Caco-2 (cell line): ENCODE measurements around the gene EPHA1. TPM values are rescaled to one million over a fixed set of nuclear protein-coding genes. Genes with fewer than 3 reads are reported as not detected.

Experiments
- BruUV-seq: library from RNA; stranded (reverse); fragments of 400-500 nt; replicated peaks from 2 replicates; lab custom pipeline; 2021; lab: Mats Ljungman, UMichigan
- CTCF ChIA-PET: fragments of 300-600 bp; sonication (Branson Sonifier 250); formaldehyde crosslinking; loops from one replicate; lab custom pipeline; 2022; ENCODE audit warnings: antibody characterized with exemption; lab: Charles Lee
- POLR2A ChIA-PET: fragments of 300-600 bp; sonication (Branson Sonifier 250); formaldehyde crosslinking; loops from one replicate; lab custom pipeline; 2022; ENCODE audit warnings: antibody characterized with exemption; lab: Charles Lee
- DNase-seq, 2 experiments: peaks; one replicate each; pipeline versions ENCODE4 v3.0.0 to v3.0.0-alpha.2; 2020 to 2022
- H3K27me3 ChIP-seq: replicated peaks from 2 replicates; pipeline ENCODE4 v1.6.0; 2011; ENCODE audit warnings: low read length; ENCODE audit not compliant: control insufficient read depth, insufficient read depth
- H3K36me3 ChIP-seq: 2 replicates; pipeline ENCODE4 v1.5.1; 2011; ENCODE audit warnings: low read length; ENCODE audit not compliant: control insufficient read depth, insufficient read depth
- H3K4me1 ChIP-seq: fragments of 250-450 bp; sonication (Bioruptor Pico); 2 replicates; pipeline ENCODE4 v1.5.1; 2020; ENCODE audit warnings: mild to moderate bottlenecking
- H3K4me3 ChIP-seq: 2 replicates; pipeline ENCODE4 v1.5.1; 2011; ENCODE audit warnings: low read depth, mild to moderate bottlenecking, control low read depth, low read length
- H3K9me3 ChIP-seq: fragments of 250-450 bp; sonication (Bioruptor Pico); 2 replicates; pipeline ENCODE4 v1.5.1; 2020; ENCODE audit warnings: mild to moderate bottlenecking, moderate library complexity
- H3K27ac Mint-ChIP-seq: one replicate; pipeline ENCODE4 v1.8.0; 2022; ENCODE audit warnings: mixed read lengths; ENCODE audit not compliant: unreplicated experiment
- H3K27me3 Mint-ChIP-seq: one replicate; pipeline ENCODE4 v1.8.0; 2022; ENCODE audit warnings: mixed read lengths; ENCODE audit not compliant: insufficient read depth, unreplicated experiment
- H3K36me3 Mint-ChIP-seq: one replicate; pipeline ENCODE4 v1.8.0; 2022; ENCODE audit warnings: mild to moderate bottlenecking, mixed read lengths; ENCODE audit not compliant: insufficient read depth, unreplicated experiment
- H3K4me1 Mint-ChIP-seq: one replicate; pipeline ENCODE4 v1.8.0; 2022; ENCODE audit warnings: low read depth, mixed read lengths; ENCODE audit not compliant: unreplicated experiment
- H3K4me3 Mint-ChIP-seq: one replicate; pipeline ENCODE4 v1.8.0; 2022; ENCODE audit warnings: mild to moderate bottlenecking, moderate library complexity, mixed read lengths; ENCODE audit not compliant: unreplicated experiment
- H3K9me3 Mint-ChIP-seq: one replicate; pipeline ENCODE4 v1.8.0; 2022; ENCODE audit warnings: mixed read lengths; ENCODE audit not compliant: unreplicated experiment
- intact Hi-C: fragments of 100-400 bp; cut with micrococcal nuclease; formaldehyde crosslinking; loops from one replicate; pipeline ENCODE4 v1.10.0; 2022; ENCODE audit not compliant: unreplicated experiment
- total RNA-seq: library from RNA; stranded (reverse); gene quantifications from 2 replicates; pipeline ENCODE4 v1.2.3, GENCODE V29; 2022
- TF ChIP-seq, protein P1 (sequence below), 2 experiments: fragments of 200-600 bp in 1 of 2; IDR thresholded peaks; 1 replicate in 1 of 2; 2 replicates in 1 of 2; pipeline versions ENCODE4 v1.5.1 to v1.8.0; 2011 to 2022; ENCODE audit warnings: antibody characterized with exemption in 1 of 2, control low read depth in 1 of 2, inconsistent platforms in 1 of 2, low read depth in 1 of 2, low read length in 1 of 2, mild to moderate bottlenecking in 1 of 2, moderate library complexity in 1 of 2; ENCODE audit not compliant: insufficient read depth in 1 of 2, severe bottlenecking in 1 of 2, unreplicated experiment in 1 of 2

Gene EPHA1
- total RNA-seq, 1 experiment from 2014 or later, result 66.6 TPM

DNA sequence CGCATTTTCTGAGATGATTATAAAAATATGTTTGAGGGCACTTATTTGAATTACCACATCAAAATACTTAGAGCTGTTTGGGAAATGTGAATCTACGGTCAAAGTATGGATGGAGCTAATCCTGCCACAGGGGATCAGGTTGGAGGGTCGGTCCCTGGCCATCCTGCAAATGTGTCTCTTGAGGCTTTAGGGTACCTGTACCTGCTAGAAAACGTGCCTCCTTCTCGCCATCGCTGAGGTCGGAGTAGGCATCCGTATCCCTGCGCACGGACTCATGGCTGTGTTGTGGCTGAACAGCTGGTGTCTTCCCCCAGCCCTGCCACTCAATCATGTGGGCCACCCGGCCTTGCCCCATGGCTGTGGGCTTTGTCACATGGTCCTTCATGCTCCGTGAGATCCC lies 50.0 kb downstream of the EPHA1 start:
- Histone ChIP-seq H3K36me3 (no peaks in the 10 kb centered on the region), H3K27me3 (no peaks in the 10 kb centered on the region), H3K4me1 (no peaks in the 10 kb centered on the region; the same call in 1 of the 2 replicates), H3K9me3 (no peaks in the 10 kb centered on the region), H3K4me3 (no peak overlapping the region)
- DNase-seq, result no peak
- TF ChIP-seq, protein P1, sequence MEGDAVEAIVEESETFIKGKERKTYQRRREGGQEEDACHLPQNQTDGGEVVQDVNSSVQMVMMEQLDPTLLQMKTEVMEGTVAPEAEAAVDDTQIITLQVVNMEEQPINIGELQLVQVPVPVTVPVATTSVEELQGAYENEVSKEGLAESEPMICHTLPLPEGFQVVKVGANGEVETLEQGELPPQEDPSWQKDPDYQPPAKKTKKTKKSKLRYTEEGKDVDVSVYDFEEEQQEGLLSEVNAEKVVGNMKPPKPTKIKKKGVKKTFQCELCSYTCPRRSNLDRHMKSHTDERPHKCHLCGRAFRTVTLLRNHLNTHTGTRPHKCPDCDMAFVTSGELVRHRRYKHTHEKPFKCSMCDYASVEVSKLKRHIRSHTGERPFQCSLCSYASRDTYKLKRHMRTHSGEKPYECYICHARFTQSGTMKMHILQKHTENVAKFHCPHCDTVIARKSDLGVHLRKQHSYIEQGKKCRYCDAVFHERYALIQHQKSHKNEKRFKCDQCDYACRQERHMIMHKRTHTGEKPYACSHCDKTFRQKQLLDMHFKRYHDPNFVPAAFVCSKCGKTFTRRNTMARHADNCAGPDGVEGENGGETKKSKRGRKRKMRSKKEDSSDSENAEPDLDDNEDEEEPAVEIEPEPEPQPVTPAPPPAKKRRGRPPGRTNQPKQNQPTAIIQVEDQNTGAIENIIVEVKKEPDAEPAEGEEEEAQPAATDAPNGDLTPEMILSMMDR (IDR thresholded peaks at IDR 0.05; ENCODE audit: insufficient read depth in 1 of 2, low read depth in 1 of 2, low read length in 1 of 2, severe bottlenecking in 1 of 2, unreplicated experiment in 1 of 2), result no peak
- CTCF ChIA-PET, result no interaction called here
- no peak overlapping the region for H3K27ac Mint-ChIP-seq
- peaks cover 9% of the 10 kb centered on the region for H3K36me3 Mint-ChIP-seq
- H3K9me3 Mint-ChIP-seq, result no peaks in the 10 kb centered on the region
- peaks cover 3% of the 10 kb centered on the region for H3K27me3 Mint-ChIP-seq
- POLR2A ChIA-PET, result no interaction called here
- intact Hi-C loops, result no loop called here
- H3K4me3 Mint-ChIP-seq, result no peak overlapping the region
- BruUV-seq, result no TSS peak
- H3K4me1 Mint-ChIP-seq, result peaks cover 14% of the 10 kb centered on the region

DNA sequence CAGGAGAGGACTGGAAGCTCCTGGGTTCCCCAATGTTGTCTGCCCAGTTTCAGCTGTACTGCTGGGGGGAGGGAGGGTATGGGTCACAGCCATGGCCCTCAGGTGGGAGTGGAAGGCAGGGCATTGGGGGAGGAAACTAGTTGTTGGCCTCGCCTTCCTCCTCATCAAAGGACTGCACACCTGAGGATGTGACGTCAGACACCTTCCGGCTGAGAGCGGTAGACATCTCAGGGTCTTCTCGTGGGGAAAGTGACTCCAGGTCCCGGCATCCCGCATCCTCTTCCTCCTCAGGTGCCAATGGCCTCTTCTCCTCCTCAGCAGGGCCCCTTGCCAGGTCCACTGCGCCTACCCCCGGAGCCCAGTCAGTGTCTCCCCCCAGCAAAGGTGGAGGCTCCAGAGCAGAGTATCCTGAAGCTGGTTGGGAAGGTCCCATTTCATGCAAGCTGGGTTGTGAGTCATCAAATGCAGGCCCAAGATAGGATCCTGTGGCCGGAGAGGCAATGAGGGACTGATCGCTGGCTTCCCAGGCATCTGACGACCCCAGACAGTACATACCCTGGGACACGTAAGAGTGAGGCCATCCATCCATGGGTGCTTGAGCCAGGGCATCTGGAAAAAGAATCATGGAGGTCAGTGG lies 52.1 kb downstream of the EPHA1 start:
- Mint-ChIP-seq H3K36me3 (peaks cover 6% of the 10 kb centered on the region), H3K27ac (no peak overlapping the region), H3K4me3 (no peak overlapping the region), H3K9me3 (no peaks in the 10 kb centered on the region), H3K4me1 (peaks cover 16% of the 10 kb centered on the region), H3K27me3 (peaks cover 3% of the 10 kb centered on the region)
- TF ChIP-seq, protein P1 (IDR thresholded peaks at IDR 0.05; ENCODE audit: insufficient read depth in 1 of 2, low read depth in 1 of 2, low read length in 1 of 2, severe bottlenecking in 1 of 2, unreplicated experiment in 1 of 2), result no peak
- BruUV-seq, result no TSS peak
- no peak overlapping the region for H3K4me3 ChIP-seq
- intact Hi-C loops, result no loop called here
- ChIA-PET CTCF (no interaction called here), POLR2A (no interaction called here)
- H3K9me3 ChIP-seq, result no peaks in the 10 kb centered on the region
- H3K4me1 ChIP-seq, result peaks cover 12% of the 10 kb centered on the region
- no peaks in the 10 kb centered on the region for H3K27me3 ChIP-seq
- DNase-seq, result no peak
- no peaks in the 10 kb centered on the region for H3K36me3 ChIP-seq

DNA sequence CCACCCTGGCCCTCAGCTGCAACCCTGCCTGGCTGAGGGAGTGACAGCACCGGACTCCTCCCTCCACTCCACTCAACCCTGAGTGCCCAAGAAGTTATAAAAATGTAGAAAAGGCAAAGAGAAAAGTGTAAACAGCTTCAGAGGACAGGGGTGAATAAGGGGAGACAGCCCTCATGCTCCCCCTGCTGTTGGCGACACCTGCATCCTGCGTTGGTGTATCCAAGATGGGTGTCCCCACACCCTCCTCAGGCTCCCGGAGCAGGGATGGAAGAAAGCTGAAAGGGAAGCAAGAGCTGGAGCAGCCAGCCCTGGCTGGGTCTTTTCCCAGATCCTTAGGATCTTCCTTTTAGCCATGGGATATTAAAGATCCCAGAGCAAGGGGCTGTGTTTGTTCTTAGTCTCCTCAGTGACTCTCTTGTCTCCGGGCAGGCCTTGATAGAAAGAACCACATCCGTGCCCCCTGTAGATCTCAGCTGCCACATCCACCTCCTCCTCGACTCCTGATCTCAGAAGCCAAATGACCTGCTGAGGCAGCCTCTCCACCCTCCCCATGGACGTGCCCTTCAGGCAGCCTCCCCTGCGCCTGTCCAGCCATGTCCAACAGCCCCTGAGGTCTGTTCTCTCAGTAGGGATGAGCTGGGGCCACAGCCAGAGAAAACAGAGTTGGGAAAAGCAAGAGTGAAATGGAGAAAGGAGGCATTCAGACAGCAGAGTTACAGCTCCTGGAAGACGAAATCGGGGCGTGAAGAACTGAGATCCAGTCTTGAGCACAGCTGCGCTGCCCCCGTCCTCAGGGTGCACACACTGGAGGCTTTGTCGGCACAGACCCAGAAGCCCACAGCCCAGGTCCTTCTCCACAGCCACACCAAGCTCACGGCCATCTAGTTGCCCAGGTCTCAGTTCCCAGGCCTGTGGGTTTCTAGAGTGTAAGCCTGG lies 52.9 kb downstream of the EPHA1 start:
- BruUV-seq, result no TSS peak
- TF ChIP-seq, protein P1 (IDR thresholded peaks at IDR 0.05; ENCODE audit: insufficient read depth in 1 of 2, low read depth in 1 of 2, low read length in 1 of 2, severe bottlenecking in 1 of 2, unreplicated experiment in 1 of 2), result no peak
- no peaks in the 10 kb centered on the region for H3K9me3 ChIP-seq
- Mint-ChIP-seq H3K27me3 (peaks cover 3% of the 10 kb centered on the region), H3K36me3 (peaks cover 10% of the 10 kb centered on the region), H3K27ac (no peak overlapping the region), H3K9me3 (no peaks in the 10 kb centered on the region), H3K4me1 (peaks cover 20% of the 10 kb centered on the region), H3K4me3 (no peak overlapping the region)
- no peaks in the 10 kb centered on the region for H3K27me3 ChIP-seq
- no peak for DNase-seq
- no peaks in the 10 kb centered on the region for H3K36me3 ChIP-seq
- intact Hi-C loops, result no loop called here
- no peak overlapping the region for H3K4me3 ChIP-seq
- ChIA-PET POLR2A (no interaction called here), CTCF (interaction anchor here (0.6 to 1.3 kb wide), 2 partner anchors 10 to 53 kb away, joined by 4 read pairs; partner anchors contain the start of gene EPHA1)
- H3K4me1 ChIP-seq, result peaks cover 18% of the 10 kb centered on the region
